Activated CD4-positive, alpha-beta memory T cell treated with anti-CD3 and anti-CD28 coated beads, Interleukin-2, amount 10 ng/mL, durations not matched to agents 7 days and 5 days (primary cell): ENCODE data around the gene MTMR11. TPM values are rescaled to one million over a fixed set of nuclear protein-coding genes. Genes with fewer than 3 reads are reported as not detected.
"Not testable (repeated sequence)": the region's sequence is repeated elsewhere in the genome, so short reads cannot be mapped to it uniquely, and the experiment has no call there.

ENCODE experiments used
- CTCF ChIA-PET: fragments of 350-600 bp; sonication (Branson Sonifier 250); formaldehyde crosslinking; loops from one replicate; lab custom pipeline; 2021; ENCODE audit warnings: antibody characterized with exemption, inconsistent platforms; lab: Charles Lee
- POLR2A ChIA-PET: fragments of 350-600 bp; sonication (Branson Sonifier 250); formaldehyde crosslinking; loops from one replicate; lab custom pipeline; 2021; ENCODE audit warnings: antibody characterized with exemption; lab: Charles Lee
- DNase-seq: peaks from one replicate; pipeline ENCODE4 v3.0.0-alpha.2; 2020
- H3K27ac Mint-ChIP-seq: one replicate; pipeline ENCODE4 v1.8.0; 2021; ENCODE audit warnings: mild to moderate bottlenecking, mixed read lengths
- H3K27me3 Mint-ChIP-seq: one replicate; pipeline ENCODE4 v1.8.0; 2021; ENCODE audit warnings: mixed read lengths
- H3K36me3 Mint-ChIP-seq: one replicate; pipeline ENCODE4 v1.8.0; 2021; ENCODE audit warnings: low read depth, mixed read lengths
- H3K4me1 Mint-ChIP-seq: one replicate; pipeline ENCODE4 v1.8.0; 2021; ENCODE audit warnings: mixed read lengths
- H3K4me3 Mint-ChIP-seq: one replicate; pipeline ENCODE4 v1.8.0; 2021; ENCODE audit warnings: mild to moderate bottlenecking, mixed read lengths
- H3K9me3 Mint-ChIP-seq: one replicate; pipeline ENCODE4 v1.8.0; 2021; ENCODE audit warnings: mixed read lengths
- total RNA-seq, 2 experiments: library from RNA; stranded (reverse); gene quantifications; one replicate each; pipeline ENCODE4 v1.2.3, GENCODE V29; 2021

MTMR11 gene
- total RNA-seq, 2 experiments from 2014 or later, result 19.2 to 20.7 TPM

- DNase-seq, result peak; percentile 54
- ChIA-PET POLR2A (interaction anchor here (0.7 to 1.8 kb wide), 8 partner anchors 24 to 225 kb away, joined by 3 to 11 read pairs (median 3); partner anchors contain the start of gene SF3B4), CTCF (interaction anchor here (0.6 to 3.2 kb wide), 31 partner anchors 10 to 229 kb away, joined by 3 to 38 read pairs (median 4); no protein-coding TSS in a partner anchor)
- peaks cover 42% of the 10 kb centered on the region for H3K36me3 Mint-ChIP-seq
- H3K27me3 Mint-ChIP-seq, result no peaks in the 10 kb centered on the region
- H3K4me3 Mint-ChIP-seq, result no peak overlapping the region
- H3K9me3 Mint-ChIP-seq, result no peaks in the 10 kb centered on the region
- H3K27ac Mint-ChIP-seq, result no peak overlapping the region
- H3K4me1 Mint-ChIP-seq, result peaks cover 23% of the 10 kb centered on the region
Observed at GRCh38 chr1:149962039-149962647, 25.5 kb upstream of the MTMR11 start.

GRCh38 chr1:149957548-149957947 lies 20.9 kb upstream of the MTMR11 start:
- CTCF ChIA-PET, result interaction anchor here (0.7 kb wide), 1 partner anchor 230 kb away, joined by 3 read pairs; no protein-coding TSS in a partner anchor
- POLR2A ChIA-PET, result not testable (repeated sequence)
- peaks cover 45% of the 10 kb centered on the region for H3K36me3 Mint-ChIP-seq

GRCh38 chr1:149949911-149950310 lies 13.2 kb upstream of the MTMR11 start:
- ChIA-PET POLR2A (no interaction called here), CTCF (no interaction called here)
- Mint-ChIP-seq H3K4me3 (no peak overlapping the region), H3K9me3 (no peaks in the 10 kb centered on the region), H3K27ac (no peak overlapping the region), H3K27me3 (no peaks in the 10 kb centered on the region), H3K36me3 (peaks cover 27% of the 10 kb centered on the region), H3K4me1 (no peaks in the 10 kb centered on the region)
- no peak for DNase-seq

More at GRCh38 chr1:149957548-149957947, 20.9 kb upstream of the MTMR11 start:
- peaks cover 11% of the 10 kb centered on the region for H3K4me1 Mint-ChIP-seq
- not testable (repeated sequence) for H3K4me3 Mint-ChIP-seq, H3K27ac Mint-ChIP-seq, DNase-seq, H3K27me3 Mint-ChIP-seq, H3K9me3 Mint-ChIP-seq

- no peak for DNase-seq
- H3K27me3 Mint-ChIP-seq, result no peaks in the 10 kb centered on the region
- no peaks in the 10 kb centered on the region for H3K9me3 Mint-ChIP-seq
- CTCF ChIA-PET, result interaction anchor here (1.2 to 1.6 kb wide), 2 partner anchors 16 to 17 kb away, joined by 3 to 4 read pairs; no protein-coding TSS in a partner anchor
- peaks cover 14% of the 10 kb centered on the region for H3K4me1 Mint-ChIP-seq
- POLR2A ChIA-PET, result no interaction called here
- no peak overlapping the region for H3K4me3 Mint-ChIP-seq
- H3K36me3 Mint-ChIP-seq, result peaks cover 30% of the 10 kb centered on the region
- no peak overlapping the region for H3K27ac Mint-ChIP-seq
Observed at GRCh38 chr1:149945206-149945605, 8.5 kb upstream of the MTMR11 start.

GRCh38 chr1:149942885-149943284 lies 6.2 kb upstream of the MTMR11 start:
- peaks cover 30% of the 10 kb centered on the region for H3K4me1 Mint-ChIP-seq
- CTCF ChIA-PET, result no interaction called here
- H3K27me3 Mint-ChIP-seq, result no peaks in the 10 kb centered on the region
- H3K27ac Mint-ChIP-seq, result no peak overlapping the region
- POLR2A ChIA-PET, result interaction anchor here (1.1 to 2.4 kb wide), 3 partner anchors 15 to 57 kb away, joined by 3 to 14 read pairs (median 6); a partner anchor contains a TSS
- no peaks in the 10 kb centered on the region for H3K9me3 Mint-ChIP-seq
- DNase-seq, result no peak
- no peak overlapping the region for H3K4me3 Mint-ChIP-seq
- peaks cover 22% of the 10 kb centered on the region for H3K36me3 Mint-ChIP-seq

- no peak for DNase-seq
- peaks cover 37% of the 10 kb centered on the region for H3K4me1 Mint-ChIP-seq
- CTCF ChIA-PET, result no interaction called here
- H3K27me3 Mint-ChIP-seq, result no peaks in the 10 kb centered on the region
- no peak overlapping the region for H3K27ac Mint-ChIP-seq
- H3K36me3 Mint-ChIP-seq, result peaks cover 17% of the 10 kb centered on the region
- no peaks in the 10 kb centered on the region for H3K9me3 Mint-ChIP-seq
- H3K4me3 Mint-ChIP-seq, result no peak overlapping the region
- POLR2A ChIA-PET, result interaction anchor here (1.1 to 2.4 kb wide), 3 partner anchors 14 to 56 kb away, joined by 3 to 14 read pairs (median 6); a partner anchor contains a TSS
Observed at GRCh38 chr1:149942207-149942606, 5.5 kb upstream of the MTMR11 start.

GRCh38 chr1:149940427-149940826 lies 3.7 kb upstream of the MTMR11 start:
- Mint-ChIP-seq H3K4me3 (no peak overlapping the region), H3K36me3 (peaks cover 15% of the 10 kb centered on the region), H3K4me1 (peaks cover 43% of the 10 kb centered on the region), H3K9me3 (no peaks in the 10 kb centered on the region), H3K27me3 (no peaks in the 10 kb centered on the region), H3K27ac (no peak overlapping the region)
- DNase-seq, result no peak
- POLR2A ChIA-PET, result interaction anchor here (4.5 to 6.8 kb wide), 2 partner anchors 11 to 54 kb away, joined by 37 to 53 read pairs; partner anchors contain the start of gene SF3B4
- CTCF ChIA-PET, result interaction anchor here (1.4 kb wide), 1 partner anchor 22 kb away, joined by 4 read pairs; no protein-coding TSS in a partner anchor

GRCh38 chr1:149938668-149939003 lies 2.0 kb upstream of the MTMR11 start:
- peak overlapping the region; percentile 77 for H3K27ac Mint-ChIP-seq

GRCh38 chr1:149937759-149938158 lies 1.1 kb upstream of the MTMR11 start:
- ChIA-PET CTCF (interaction anchor here (0.7 to 1.8 kb wide), 4 partner anchors 10 to 249 kb away, joined by 3 to 7 read pairs (median 4); partner anchors contain the start of gene SF3B4), POLR2A (interaction anchor here (0.9 to 6.8 kb wide), 5 partner anchors 8 to 212 kb away, joined by 3 to 53 read pairs (median 5); partner anchors contain the start of genes PLEKHO1 and SF3B4)
- Mint-ChIP-seq H3K36me3 (no peaks in the 10 kb centered on the region), H3K4me1 (peaks cover 34% of the 10 kb centered on the region), H3K9me3 (no peaks in the 10 kb centered on the region), H3K27ac (peak overlapping the region; percentile 63), H3K4me3 (no peak overlapping the region), H3K27me3 (no peaks in the 10 kb centered on the region)
- no peak for DNase-seq

More at GRCh38 chr1:149938668-149939003, 2.0 kb upstream of the MTMR11 start:
- H3K4me1 Mint-ChIP-seq, result peaks cover 42% of the 10 kb centered on the region
- ChIA-PET CTCF (interaction anchor here (0.9 to 1.8 kb wide), 5 partner anchors 11 to 248 kb away, joined by 3 to 9 read pairs (median 4); partner anchors contain the start of genes SF3B4 and VPS45), POLR2A (interaction anchor here (0.8 to 6.8 kb wide), 7 partner anchors 9 to 296 kb away, joined by 3 to 53 read pairs (median 4); partner anchors contain the start of genes BOLA1, PLEKHO1 and SF3B4)
- H3K27me3 Mint-ChIP-seq, H3K36me3 Mint-ChIP-seq, DNase-seq, H3K9me3 Mint-ChIP-seq, H3K4me3 Mint-ChIP-seq: not testable (repeated sequence)

GRCh38 chr1:149936992-149937705 lies 470 bp upstream of the MTMR11 start:
- Mint-ChIP-seq H3K9me3 (no peaks in the 10 kb centered on the region), H3K4me3 (no peak overlapping the region), H3K4me1 (peaks cover 37% of the 10 kb centered on the region), H3K36me3 (no peaks in the 10 kb centered on the region), H3K27me3 (no peaks in the 10 kb centered on the region), H3K27ac (peak overlapping the region; percentile 63)
- CTCF ChIA-PET, result interaction anchor here (0.7 to 1.8 kb wide), 4 partner anchors 9 to 250 kb away, joined by 3 to 7 read pairs (median 4); partner anchors contain the start of gene SF3B4
- POLR2A ChIA-PET, result interaction anchor here (0.9 to 6.8 kb wide), 5 partner anchors 8 to 212 kb away, joined by 3 to 53 read pairs (median 5); partner anchors contain the start of genes PLEKHO1 and SF3B4
- DNase-seq, result no peak

- CTCF ChIA-PET, result no interaction called here
- DNase-seq, result no peak
- H3K4me1 Mint-ChIP-seq, result peaks cover 57% of the 10 kb centered on the region
- H3K4me3 Mint-ChIP-seq, result no peak overlapping the region
- H3K27ac Mint-ChIP-seq, result no peak overlapping the region
- H3K9me3 Mint-ChIP-seq, result no peaks in the 10 kb centered on the region
- H3K36me3 Mint-ChIP-seq, result peaks cover 7% of the 10 kb centered on the region
- POLR2A ChIA-PET, result interaction anchor here (7.4 kb wide), 1 partner anchor 47 kb away, joined by 160 read pairs; a partner anchor contains a TSS
- no peaks in the 10 kb centered on the region for H3K27me3 Mint-ChIP-seq
Observed at GRCh38 chr1:149934356-149934755, 2.3 kb downstream of the MTMR11 start.

- DNase-seq, result no peak
- Mint-ChIP-seq H3K27ac (no peak overlapping the region), H3K4me3 (no peak overlapping the region), H3K36me3 (peaks cover 7% of the 10 kb centered on the region), H3K4me1 (peaks cover 59% of the 10 kb centered on the region), H3K9me3 (no peaks in the 10 kb centered on the region), H3K27me3 (no peaks in the 10 kb centered on the region)
- ChIA-PET POLR2A (interaction anchor here (1.0 to 7.4 kb wide), 2 partner anchors 17 to 46 kb away, joined by 3 to 160 read pairs; a partner anchor contains a TSS), CTCF (no interaction called here)
Observed at GRCh38 chr1:149933208-149933607, 3.5 kb downstream of the MTMR11 start.
